ENCODE results near the gene ASCC3.
"Not testable (repeated sequence)": the region's sequence is repeated elsewhere in the genome, so short reads cannot be mapped to it uniquely, and the experiment has no call there.

Gene ASCC3

DNA sequence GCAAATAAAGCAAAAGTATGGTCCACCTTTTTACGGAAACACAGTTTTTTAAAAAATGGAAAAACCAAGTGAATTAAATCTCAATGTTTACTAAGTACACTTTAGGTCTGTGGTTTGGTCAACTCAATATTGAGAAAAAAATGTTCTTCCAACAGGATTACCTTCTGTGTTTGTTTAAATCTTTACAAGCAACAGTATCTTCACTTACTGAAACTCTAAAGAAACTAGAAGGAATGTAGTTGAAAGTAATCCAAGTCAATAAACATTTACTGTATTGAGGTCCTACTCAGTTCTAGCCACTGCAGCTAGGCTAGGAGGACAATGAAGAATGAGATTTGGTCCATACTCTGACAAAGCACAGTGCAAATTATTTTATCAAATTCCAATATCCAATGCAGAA, 80.1 kb downstream of the ASCC3 start:
- no peak for DNase-seq (ENCODE audit: low spot score)

DNA sequence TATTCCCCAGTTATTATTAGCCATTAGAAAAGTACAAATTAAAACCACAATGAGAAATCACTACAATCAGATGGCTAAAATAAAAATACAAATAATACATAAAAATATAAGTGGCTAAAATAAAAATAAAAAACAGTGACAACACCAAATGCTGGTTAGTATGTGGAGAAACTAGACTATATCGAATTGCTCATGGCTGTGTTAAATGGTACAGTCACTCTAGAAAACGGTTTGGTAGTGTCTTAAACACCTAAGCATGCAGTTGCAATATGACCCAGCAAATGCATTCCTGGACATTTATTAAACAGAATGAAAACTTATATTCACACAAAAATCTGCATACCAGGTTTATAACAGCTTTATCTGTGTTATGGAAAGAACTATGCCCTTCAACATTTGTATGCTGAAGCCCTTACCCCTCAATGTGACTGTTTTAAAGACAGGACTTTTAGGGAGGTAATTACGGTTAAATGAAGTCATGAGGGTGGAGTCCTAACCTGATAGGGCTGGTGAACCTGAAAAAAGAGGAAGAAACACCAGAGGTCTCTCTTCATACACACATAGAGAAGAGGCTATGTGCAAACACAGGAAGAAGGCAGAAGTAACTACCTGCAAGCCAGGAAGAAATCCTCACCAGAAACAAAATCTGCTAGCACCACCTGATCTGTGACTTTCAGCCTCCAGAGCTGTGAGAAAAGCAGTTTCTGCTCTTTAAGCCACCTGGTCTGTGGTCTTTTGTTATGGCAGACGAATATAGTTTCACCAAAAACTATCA, 84.9 kb downstream of the ASCC3 start:
- DNase-seq (ENCODE audit: low spot score) = no peak

DNA sequence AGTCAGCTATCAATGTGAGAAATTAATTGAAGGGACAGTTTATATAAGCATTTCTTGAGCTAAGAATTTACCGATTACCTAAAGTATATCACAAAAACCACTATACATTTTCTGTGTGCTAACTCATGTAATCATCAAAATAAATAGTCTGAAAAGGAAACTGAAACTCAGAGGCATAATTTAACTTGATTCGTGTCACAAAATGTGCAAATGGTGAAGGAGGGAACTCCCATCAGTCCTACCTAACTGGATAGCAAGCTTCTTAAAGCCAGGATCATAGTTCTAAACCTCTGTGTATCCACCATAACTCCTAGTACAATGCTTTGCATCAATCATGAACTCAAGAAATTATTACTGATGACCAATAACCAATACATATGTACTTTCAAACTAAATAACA, 91.0 kb downstream of the ASCC3 start:
- DNase-seq (ENCODE audit: low spot score) = no peak

DNA sequence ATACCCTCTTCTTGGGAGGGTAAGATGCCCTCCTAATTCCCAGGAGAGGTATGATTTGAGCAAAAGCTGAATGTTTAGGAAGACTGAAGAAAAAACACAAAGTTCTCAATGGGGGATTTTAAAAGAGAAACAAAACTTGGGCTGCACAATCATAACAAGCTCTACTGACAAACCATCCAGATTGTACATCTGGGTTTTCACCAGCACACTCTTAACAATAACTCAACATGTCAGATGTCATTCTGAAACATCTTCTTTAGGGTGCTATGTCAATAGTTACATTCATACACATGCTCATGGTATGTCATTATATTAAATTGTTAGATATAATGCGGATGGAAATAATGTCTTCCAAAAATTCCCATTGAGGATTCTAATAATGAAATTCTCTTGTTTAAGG, 95.1 kb downstream of the ASCC3 start:
- no peak for DNase-seq (ENCODE audit: low spot score)

DNA sequence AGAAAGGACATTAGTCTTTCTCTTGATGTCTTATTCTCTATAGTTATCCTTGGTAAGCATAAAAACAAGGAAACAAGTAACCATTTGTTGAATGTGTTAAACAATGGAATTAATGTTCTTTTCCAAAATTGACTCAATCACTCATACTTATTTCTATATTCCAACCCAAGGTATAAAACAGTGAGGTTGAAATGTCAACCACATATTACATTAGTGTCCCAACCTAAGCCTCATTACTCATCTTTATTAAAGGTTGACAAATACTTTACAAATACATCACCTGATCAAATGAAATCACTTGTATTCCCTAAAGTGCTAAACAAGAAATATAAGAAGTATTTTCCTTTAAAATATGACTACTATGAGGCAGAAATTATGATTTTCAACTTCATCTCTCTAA, 100.5 kb downstream of the ASCC3 start:
- DNase-seq (ENCODE audit: low spot score) = no peak

DNA sequence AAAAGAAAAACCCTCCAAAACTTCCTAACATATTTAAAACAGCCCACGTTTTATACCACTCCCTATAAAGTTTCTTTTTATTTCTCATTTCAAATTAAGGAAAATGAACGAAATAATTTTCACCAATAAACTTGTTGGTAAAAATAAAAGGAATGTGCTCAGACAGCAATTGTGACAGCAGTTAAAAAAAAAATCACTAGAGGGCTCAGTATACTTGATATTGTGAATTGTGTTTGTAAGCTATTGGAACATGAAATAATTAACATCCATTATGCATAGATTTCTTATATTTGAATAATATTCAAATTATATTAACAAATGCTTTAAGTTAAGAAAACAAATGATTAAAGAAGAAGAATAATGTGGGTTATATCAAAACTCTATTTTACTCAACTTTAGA, 105.5 kb downstream of the ASCC3 start:
- DNase-seq (ENCODE audit: low spot score) = no peak

DNA sequence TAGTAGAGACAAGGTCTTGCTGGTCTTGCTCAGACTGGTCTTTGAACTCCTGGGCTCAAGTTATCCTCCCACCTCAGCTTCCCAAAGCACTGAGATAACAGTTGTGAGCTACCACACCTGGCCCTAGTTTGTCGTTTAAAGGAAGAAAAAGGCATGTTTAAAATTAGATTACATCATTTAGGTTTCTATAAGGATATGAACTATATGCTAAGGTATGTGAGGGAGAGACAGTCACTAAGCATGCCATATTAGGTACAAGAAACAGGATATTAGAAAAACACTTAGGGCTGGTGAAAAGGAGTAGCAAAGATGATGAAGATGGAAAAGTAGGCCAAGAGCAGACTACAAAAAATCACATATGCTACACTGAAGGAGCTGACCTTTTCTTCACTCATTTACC, 106.4 kb downstream of the ASCC3 start:
- DNase-seq (ENCODE audit: low spot score) = no peak

DNA sequence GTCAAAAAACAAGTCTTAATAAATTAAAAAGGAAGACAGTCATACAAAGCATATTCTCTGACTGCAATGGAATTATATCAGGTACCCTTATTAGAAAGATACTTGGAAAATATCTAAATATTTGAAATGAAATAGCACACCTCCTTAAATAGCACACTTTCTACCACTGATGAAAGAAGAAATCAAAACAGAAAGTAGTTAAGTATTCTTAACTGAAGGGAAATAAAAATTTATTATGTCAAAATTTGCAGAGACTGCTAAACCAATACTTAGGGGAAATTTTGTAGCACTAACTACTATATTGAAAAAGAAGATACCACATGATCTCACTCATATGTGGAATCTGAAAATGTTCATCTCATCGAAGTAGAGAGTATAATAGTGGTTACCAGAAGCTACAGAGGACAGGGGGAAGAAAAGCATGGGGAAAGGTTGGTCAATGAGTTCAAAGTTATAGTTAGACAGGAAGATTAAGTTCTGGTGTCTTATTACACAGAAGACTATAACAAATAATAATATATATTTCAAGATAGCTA, 112.2 kb downstream of the ASCC3 start:
- no peak for DNase-seq (ENCODE audit: low spot score)

DNA sequence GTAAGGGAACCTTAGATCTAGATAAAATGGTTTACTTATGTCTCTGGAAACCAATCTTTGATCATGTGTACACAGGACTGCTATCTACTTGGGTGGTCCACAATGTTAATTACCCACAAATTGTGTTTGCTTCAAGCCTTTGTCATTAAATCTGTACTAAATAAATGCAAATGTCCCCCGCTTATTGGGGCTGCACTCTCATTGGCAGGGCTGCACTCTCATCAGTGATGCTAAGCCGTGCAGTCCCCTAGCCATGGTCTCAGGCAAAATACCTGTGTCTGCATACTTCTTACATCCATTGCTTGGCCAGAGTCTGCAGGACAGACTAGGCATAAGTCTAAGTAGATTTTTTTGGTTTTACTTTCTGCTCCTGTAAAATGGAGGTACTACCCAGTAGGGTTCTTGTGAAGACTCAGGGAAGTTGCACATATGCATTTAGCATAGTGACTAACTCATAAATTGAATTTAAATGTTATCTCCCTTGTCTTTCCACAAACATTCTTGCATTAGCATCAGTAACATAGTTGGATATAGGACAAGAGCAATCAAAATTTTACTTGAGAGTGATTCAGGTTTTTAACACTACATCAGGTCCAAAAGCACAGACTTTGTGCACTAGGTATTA, 117.4 kb downstream of the ASCC3 start:
- no peak for DNase-seq (ENCODE audit: low spot score)

DNA sequence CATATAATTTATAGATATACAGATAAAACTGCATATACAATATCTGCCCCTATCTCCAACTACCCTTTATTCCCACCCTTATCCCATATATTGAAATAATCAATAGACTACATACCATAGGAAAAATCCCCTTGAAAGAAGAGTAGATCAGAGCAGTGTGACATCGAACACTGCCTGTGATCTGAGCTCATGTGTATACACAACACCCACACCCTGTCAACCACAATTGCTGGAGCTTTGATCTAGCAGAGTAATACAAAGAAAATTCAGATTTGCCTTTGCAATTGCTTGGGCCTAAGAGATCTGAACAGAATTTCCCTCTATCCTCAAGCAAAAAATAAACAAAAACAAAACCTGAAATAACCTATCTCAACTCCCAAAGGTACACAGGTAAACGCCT, 119.3 kb downstream of the ASCC3 start:
- no peak for DNase-seq (ENCODE audit: low spot score)

DNA sequence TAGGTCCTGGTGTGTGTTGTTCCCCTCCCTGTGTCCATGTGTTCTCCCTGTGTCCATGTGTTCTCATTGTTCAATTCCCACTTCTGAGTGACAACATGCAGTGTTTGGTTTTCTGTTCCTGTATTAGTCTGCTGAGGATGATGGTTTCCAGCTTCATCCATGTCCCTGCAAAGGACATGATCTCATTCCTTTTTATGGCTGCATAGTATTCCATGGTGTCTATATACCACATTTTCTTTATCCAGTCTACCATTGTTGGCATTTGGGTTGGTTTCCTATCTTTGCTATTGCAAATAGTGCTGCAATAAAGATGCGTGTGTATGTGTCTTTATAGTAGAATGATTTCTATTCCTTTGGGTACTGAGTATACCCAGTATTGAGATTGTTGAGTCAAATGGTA, 122.7 kb downstream of the ASCC3 start:
- not testable (repeated sequence) for DNase-seq (ENCODE audit: low spot score)

DNA sequence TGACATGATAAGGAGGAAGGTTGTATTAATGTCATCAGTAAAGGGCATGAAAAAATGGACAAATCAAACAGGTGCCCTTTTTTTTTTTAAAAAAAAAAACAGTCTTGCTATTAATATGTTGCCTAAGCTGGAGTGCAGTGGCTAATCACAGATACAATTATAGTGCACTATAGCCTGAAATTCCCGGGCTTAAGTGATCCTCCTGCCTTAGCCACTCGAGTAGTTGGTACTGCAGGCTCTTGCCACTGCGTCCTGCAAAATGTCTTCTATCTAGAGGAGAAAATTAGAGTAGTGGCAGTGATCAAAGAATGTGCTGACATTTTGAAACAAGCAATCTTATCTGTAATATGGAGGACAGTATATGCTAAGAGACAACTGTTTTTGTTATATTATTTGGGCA, 127.7 kb downstream of the ASCC3 start:
- DNase-seq (ENCODE audit: low spot score) = no peak

DNA sequence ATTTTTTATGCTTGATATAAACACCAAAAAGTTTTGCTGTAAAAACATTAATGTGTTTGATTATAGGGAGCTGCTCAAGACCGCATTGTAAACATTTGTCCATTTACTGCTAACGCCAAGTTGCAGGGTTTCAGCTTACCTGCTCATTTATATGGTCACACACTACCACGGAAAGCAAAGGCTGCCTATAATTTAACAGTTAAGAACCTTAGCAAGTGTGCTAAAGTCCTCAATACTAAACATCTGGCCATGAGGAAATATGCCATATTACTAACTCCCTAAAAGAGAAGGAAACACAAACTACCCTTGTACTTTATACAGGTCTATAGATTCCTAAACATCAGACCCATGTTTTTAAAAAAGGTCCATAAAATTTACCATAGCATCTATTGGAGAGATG, 129.5 kb downstream of the ASCC3 start:
- DNase-seq (ENCODE audit: low spot score) = no peak

DNA sequence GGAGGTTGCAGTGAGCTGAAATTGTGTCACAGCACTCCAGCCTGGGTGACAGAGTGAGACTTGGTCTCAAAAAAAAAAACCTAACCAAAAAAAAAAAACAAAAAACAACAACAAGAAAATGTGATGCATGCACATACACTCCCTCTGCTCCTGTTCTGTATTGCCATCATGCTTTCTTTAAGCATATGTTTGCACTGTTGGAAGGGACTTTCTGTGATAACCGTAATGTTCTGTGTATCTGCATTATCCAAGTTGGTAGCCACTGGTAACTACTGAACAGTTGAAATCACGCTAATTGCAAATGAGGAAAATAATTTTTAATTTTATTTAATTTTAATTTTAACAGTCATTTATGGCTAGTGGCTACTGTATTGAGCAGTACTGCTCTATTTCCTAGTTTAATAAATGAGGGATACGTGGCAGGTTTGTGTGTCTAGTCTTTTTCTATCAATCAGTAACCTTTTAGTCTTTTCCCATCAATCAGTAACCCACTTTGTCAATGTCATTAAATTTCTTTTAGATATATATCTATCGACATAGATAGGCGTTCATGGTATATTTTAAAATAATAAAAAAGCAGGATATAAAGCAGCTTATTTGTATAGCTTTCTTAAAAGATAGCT, 135.6 kb downstream of the ASCC3 start:
- no peak for DNase-seq (ENCODE audit: low spot score)

DNA sequence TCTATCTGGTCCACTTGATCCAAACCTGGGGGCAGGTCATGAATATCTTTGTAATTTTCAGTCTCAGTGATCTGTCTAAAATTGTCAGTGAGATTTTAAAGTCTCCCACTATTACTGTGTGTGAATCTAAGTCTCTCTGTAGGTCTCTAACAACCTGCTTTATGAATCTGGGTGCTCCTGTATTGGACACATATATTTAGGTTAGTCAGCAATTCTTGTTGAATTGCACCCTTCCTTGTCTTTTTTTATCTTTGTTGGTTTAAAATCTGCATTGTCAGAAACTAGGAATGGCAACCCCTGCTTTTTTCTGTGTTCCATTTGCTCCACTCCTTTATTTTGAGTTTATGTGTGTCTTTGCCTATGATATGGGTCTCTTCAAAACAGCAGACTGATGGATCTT, 140.7 kb downstream of the ASCC3 start:
- DNase-seq (ENCODE audit: low spot score) = no peak

DNA sequence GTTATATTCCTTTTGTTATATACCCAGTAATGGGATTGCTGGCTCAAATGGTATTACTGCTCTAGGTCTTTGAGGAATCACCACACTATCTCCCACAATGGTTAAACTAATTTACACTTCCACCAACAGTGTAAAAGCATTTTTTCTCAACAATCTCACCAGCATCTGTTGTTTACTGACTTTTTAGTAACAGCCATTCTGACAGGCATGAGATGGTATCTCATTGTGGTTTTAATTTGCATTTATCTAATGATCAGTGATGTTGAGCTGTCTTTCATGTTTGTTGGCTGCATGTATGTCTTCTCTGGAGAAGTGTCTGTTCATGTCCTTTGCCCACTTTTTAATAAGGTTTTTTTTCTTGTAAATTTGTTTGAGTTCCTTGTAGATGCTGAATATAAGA, 143.4 kb downstream of the ASCC3 start:
- not testable (repeated sequence) for DNase-seq (ENCODE audit: low spot score)

DNA sequence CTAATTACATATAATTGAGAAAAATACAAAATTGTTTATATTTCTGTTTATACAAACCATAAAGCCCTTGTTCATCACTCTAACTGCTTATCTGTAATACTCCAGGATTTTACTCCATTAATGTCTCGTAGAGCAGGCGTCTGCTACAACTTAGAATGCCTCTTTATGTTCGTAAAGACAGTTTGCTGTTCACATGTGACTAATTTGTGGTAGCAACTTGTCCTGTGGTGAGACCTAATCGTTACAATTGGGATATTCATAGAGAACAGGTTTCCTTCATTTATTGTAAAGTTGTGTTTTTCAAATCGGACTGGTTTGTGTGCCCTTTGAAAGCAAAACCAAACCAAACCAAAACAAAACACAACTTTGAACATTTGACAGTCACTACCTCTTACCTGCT, 149.7 kb downstream of the ASCC3 start:
- no peak for DNase-seq (ENCODE audit: low spot score)

DNA sequence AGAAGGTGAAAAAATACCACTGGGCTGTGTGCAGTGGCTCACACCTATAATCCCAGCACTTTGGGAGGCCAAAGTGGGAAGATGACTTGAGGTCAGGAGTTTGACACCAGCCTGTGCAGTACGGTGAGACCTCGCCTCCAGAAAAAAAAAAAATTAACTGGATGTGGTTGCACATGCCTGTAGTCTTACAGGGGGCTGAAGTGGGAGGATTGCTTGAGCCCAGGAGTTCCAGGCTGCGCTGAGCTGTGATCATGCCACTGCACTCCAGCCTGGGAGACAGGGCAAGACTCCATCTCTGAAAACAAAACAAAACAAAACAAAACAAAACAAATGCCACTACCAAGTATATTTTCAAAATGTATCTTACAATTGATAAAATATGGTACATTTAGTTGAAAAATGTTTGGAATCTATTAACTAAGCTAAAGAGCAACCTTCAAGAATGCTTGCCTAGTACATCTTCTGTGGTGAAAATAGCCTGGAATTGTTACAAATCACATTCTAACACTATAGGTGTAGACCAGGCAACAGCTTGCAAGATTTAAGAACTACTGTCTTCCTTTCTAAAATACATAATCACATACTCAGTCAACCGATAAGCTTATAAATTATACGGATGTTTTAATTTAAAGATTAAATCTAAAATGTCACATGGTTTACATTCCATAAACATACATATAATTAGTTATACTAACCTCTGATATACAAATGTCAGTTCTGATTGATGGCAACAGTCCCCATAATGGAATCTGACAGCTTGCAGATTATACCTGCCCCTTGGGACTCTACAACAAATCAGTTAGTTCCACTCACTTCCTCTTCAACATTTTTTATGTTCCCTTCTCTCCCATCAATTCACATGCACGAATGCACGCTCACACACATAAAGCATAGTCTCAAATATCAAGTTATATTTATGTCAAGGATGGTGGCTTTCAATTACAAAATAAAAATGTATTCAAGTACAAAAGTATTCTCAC, 150.8 kb downstream of the ASCC3 start:
- no peak for DNase-seq (ENCODE audit: low spot score)

DNA sequence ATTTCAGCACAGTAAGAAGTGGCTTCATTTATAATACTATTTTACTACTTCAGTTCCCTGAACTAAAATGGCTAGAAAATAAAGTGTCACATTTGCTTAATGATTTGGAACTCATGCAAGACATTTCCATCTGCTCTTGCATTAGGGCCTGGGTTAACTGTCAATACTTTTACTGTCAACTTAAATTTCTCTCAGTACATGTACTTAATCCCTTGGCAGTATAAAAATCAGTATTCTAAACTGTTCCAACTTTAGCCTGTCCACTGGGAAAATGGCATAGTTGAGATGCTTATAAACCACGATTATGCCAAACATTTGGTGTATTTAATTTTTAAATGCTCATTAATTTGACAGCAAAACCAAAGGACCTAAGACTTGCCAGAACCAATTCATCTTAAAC, 154.5 kb downstream of the ASCC3 start:
- DNase-seq (ENCODE audit: low spot score) = no peak

DNA sequence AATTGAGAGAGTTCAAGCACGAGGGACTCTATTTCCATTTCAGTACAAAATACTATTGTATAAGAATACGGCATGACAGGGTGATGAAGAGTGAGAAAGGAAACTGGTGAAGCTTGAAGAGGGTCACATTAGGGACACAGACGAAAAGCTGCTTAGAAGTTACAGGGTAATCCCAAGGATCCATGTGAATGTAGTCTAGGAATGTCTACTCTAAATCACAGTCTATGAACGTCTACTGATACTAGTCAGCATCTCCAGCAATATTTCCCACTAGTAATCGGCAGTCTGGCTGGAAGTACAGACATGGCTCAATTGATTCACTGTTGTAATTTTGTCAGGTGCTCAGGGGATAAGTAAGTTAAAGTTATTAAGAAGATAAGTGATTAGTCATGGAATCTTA, 156.4 kb downstream of the ASCC3 start:
- DNase-seq (ENCODE audit: low spot score) = no peak

DNA sequence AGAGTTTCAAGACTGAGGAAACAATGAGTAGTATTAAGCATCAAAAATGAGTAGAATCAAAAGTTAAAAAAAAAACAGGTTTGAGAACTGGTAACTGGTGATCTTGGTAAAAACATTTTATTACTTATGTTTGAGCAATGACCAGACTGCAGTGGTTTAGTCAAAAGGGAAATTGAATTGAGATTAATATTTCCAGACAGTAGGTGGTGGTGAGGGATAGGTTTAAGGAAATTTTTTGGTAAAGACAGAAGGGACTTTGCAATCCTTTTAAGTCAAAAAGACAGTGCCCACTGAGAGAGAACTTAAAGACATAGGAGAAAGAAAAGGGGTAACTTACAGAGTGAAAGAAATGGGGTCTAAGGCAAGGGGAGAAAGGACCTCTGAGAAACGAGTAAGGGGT, 156.9 kb downstream of the ASCC3 start:
- DNase-seq (ENCODE audit: low spot score) = no peak

DNA sequence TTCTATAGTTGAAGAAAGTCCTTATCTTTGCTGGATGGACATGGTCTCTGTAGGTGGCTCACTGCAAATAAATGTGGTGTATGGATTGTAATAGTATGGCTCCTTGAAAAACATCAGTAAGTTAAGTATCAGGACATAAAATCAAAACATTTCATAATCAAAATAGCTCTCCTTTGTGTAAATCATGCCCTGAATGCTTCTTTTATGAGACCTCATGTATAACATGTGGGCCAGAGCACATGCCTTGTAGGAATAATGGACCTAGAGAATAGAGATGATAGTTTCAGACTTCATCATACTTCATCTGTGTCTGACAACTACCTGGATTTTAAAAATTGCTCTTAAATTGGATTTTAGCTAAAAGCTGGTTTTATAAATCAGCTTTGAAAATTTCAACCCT, 159.9 kb downstream of the ASCC3 start:
- DNase-seq (ENCODE audit: low spot score) = no peak

Measured in HuH-7.5 (cell line).